ENCODE data around the gene SLC16A1. TPM values are rescaled to one million over a fixed set of nuclear protein-coding genes. Genes with fewer than 3 reads are reported as not detected.
A peak's percentile ranks its signal among the peaks of the same experiment; 100 is the strongest.

SLC16A1 gene
- total and polyA plus RNA-seq, 9 donors: 31.6 to 52.3 (median 41.0) TPM

GRCh38 chr1:112929979-112930378 lies 26.0 kb downstream of the SLC16A1 start:
- WGBS (ENCODE audit: insufficient coverage): 100% methylated on average over 1 of the region's 4 CpGs
- DNase-seq: no peak
- Histone ChIP-seq H3K27me3 (ENCODE audit: control insufficient read depth, insufficient read depth, low read length) (no peaks in the 10 kb centered on the region), H3K27ac (ENCODE audit: low read length) (no peak overlapping the region), H3K36me3 (ENCODE audit: control insufficient read depth, insufficient read depth, low read length) (peaks cover 8% of the 10 kb centered on the region), H3K4me3 (ENCODE audit: low read length) (no peak overlapping the region), H3K9me3 (replicated peaks; ENCODE audit: control insufficient read depth, low read depth, low read length) (no peaks in the 10 kb centered on the region), H3K4me1 (ENCODE audit: control insufficient read depth, insufficient read depth, low read length) (no peaks in the 10 kb centered on the region)

DNA sequence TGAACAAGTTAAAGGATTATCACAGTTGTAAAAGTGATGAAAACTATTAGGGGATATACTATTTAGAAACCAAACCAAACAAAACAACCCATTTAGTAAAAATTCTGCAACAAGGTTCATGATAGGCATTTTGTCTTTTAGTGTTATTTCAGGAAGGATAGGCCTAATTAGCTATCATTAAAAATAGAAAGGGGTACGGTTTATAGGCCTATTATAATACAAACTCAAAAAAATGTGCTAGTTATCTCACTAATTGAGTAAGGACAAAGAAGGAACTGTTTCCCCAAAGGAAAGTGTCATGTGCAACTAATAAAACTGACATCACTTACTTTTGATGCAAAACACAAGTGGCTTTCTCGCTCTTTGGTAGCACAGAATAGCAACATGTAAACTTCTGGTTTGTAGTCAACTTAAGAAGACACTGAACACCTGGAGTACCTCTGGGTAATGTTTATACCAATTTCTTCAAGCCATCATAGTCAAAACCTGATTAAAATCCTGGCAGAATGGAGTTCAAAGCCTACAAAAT lies 28.5 kb downstream of the SLC16A1 start:
- no peaks in the 10 kb centered on the region for H3K9me3 ChIP-seq (replicated peaks; ENCODE audit: control insufficient read depth, low read depth, low read length)
- H3K4me3 ChIP-seq (ENCODE audit: low read length): no peak overlapping the region
- H3K36me3 ChIP-seq (ENCODE audit: control insufficient read depth, insufficient read depth, low read length): peaks cover 20% of the 10 kb centered on the region
- no peak for DNase-seq
- H3K27ac ChIP-seq (ENCODE audit: low read length): no peak overlapping the region
- H3K4me1 ChIP-seq (ENCODE audit: control insufficient read depth, insufficient read depth, low read length): no peaks in the 10 kb centered on the region
- H3K27me3 ChIP-seq (ENCODE audit: control insufficient read depth, insufficient read depth, low read length): no peaks in the 10 kb centered on the region
- WGBS (ENCODE audit: insufficient coverage): no CpG with 5 or more reads among the region's 2 CpGs

DNA sequence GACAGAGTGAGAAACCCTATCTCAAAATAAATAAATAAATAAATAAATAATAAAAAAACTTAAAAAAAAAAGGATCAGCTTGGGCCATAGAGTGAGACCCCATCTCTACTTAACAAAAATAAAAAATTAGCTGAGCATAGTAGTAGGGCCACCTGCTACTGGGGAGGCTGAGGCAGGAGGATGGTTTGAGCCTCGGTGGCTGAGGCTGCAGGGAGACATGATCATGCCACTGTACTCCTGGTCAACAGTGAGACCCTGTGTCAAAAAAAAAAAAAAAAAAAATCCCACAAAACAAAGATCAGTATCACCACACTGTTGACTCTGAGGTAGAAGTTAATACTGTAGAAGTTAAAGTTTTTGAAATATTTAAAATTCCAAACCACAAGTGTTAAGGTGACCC lies 29.1 kb downstream of the SLC16A1 start:
- H3K4me3 ChIP-seq (ENCODE audit: low read length): no peak overlapping the region
- no peaks in the 10 kb centered on the region for H3K4me1 ChIP-seq (ENCODE audit: control insufficient read depth, insufficient read depth, low read length)
- no peaks in the 10 kb centered on the region for H3K9me3 ChIP-seq (replicated peaks; ENCODE audit: control insufficient read depth, low read depth, low read length)
- no peak for DNase-seq
- no peaks in the 10 kb centered on the region for H3K27me3 ChIP-seq (ENCODE audit: control insufficient read depth, insufficient read depth, low read length)
- no peak overlapping the region for H3K27ac ChIP-seq (ENCODE audit: low read length)
- H3K36me3 ChIP-seq (ENCODE audit: control insufficient read depth, insufficient read depth, low read length): peaks cover 20% of the 10 kb centered on the region
- WGBS (ENCODE audit: insufficient coverage): no CpG with 5 or more reads among the region's 1 CpG

DNA sequence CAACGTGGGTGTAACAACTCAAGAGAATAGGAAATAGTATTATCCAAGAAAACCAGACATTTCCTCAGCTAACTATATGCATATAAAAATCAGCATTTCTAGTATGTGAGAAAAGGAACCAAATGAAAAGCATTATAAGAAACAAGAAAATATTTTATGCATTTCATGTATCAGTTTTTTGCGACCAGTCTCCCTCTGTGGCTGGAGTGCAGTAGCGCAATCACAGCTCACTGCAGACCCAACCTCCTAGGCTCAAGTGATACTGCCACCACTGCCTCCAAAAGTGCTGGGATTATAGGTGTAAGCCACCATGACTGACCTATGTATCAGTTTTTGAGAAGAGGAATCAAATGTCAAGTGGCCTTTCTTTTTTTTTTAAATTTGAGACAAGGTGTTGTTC lies 31.0 kb downstream of the SLC16A1 start:
- H3K27ac ChIP-seq (ENCODE audit: low read length): no peak overlapping the region
- DNase-seq: no peak
- no peaks in the 10 kb centered on the region for H3K4me1 ChIP-seq (ENCODE audit: control insufficient read depth, insufficient read depth, low read length)
- H3K27me3 ChIP-seq (ENCODE audit: control insufficient read depth, insufficient read depth, low read length): no peaks in the 10 kb centered on the region
- H3K9me3 ChIP-seq (replicated peaks; ENCODE audit: control insufficient read depth, low read depth, low read length): no peaks in the 10 kb centered on the region
- no CpG with 5 or more reads among the region's 3 CpGs for WGBS (ENCODE audit: insufficient coverage)
- peaks cover 20% of the 10 kb centered on the region for H3K36me3 ChIP-seq (ENCODE audit: control insufficient read depth, insufficient read depth, low read length)
- H3K4me3 ChIP-seq (ENCODE audit: low read length): no peak overlapping the region

DNA sequence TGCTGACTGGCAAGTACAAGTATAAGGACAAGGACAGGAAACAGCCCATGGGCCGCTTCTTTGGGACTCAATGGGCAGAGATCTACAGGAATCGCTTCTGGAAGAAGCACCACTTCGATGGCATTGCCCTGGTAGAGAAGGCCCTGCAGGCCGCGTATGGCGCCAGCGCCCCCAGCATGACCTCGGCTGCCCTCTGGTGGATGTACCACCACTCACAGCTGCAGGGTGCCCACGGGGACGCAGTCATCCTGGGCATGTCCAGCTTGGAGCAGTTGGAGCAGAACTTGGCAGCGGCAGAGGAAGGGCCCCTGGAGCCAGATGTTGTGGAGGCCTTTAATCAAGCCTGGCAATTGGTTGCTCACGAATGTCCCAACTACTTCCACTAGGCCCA lies 32.0 kb downstream of the SLC16A1 start:
- H3K4me1 ChIP-seq (ENCODE audit: control insufficient read depth, insufficient read depth, low read length): no peaks in the 10 kb centered on the region
- DNase-seq: no peak
- no peaks in the 10 kb centered on the region for H3K27me3 ChIP-seq (ENCODE audit: control insufficient read depth, insufficient read depth, low read length)
- H3K9me3 ChIP-seq (replicated peaks; ENCODE audit: control insufficient read depth, low read depth, low read length): no peaks in the 10 kb centered on the region
- H3K36me3 ChIP-seq (ENCODE audit: control insufficient read depth, insufficient read depth, low read length): peaks cover 16% of the 10 kb centered on the region
- 97% methylated on average over 10 of the region's 12 CpGs for WGBS (ENCODE audit: insufficient coverage)
- no peak overlapping the region for H3K4me3 ChIP-seq (ENCODE audit: low read length)
- H3K27ac ChIP-seq (ENCODE audit: low read length): no peak overlapping the region

GRCh38 chr1:112923234-112923958 lies 32.6 kb downstream of the SLC16A1 start:
- Histone ChIP-seq H3K9me3 (replicated peaks; ENCODE audit: control insufficient read depth, low read depth, low read length) (no peaks in the 10 kb centered on the region), H3K4me3 (ENCODE audit: low read length) (no peak overlapping the region), H3K36me3 (ENCODE audit: control insufficient read depth, insufficient read depth, low read length) (peaks cover 14% of the 10 kb centered on the region), H3K4me1 (ENCODE audit: control insufficient read depth, insufficient read depth, low read length) (no peaks in the 10 kb centered on the region), H3K27me3 (ENCODE audit: control insufficient read depth, insufficient read depth, low read length) (no peaks in the 10 kb centered on the region), H3K27ac (ENCODE audit: low read length) (no peak overlapping the region)
- DNase-seq: no peak
- WGBS (ENCODE audit: insufficient coverage): 96% methylated on average over 24 of the region's 25 CpGs

GRCh38 chr1:112911506-112912220 lies 44.3 kb downstream of the SLC16A1 start:
- Histone ChIP-seq H3K4me1 (ENCODE audit: control insufficient read depth, insufficient read depth, low read length) (no peaks in the 10 kb centered on the region), H3K4me3 (ENCODE audit: low read length) (no peak overlapping the region), H3K36me3 (ENCODE audit: control insufficient read depth, insufficient read depth, low read length) (peaks cover 6% of the 10 kb centered on the region), H3K27me3 (ENCODE audit: control insufficient read depth, insufficient read depth, low read length) (no peaks in the 10 kb centered on the region), H3K27ac (ENCODE audit: low read length) (no peak overlapping the region), H3K9me3 (replicated peaks; ENCODE audit: control insufficient read depth, low read depth, low read length) (no peaks in the 10 kb centered on the region)
- no peak for DNase-seq
- 92% methylated on average over 2 of the region's 5 CpGs for WGBS (ENCODE audit: insufficient coverage)

DNA sequence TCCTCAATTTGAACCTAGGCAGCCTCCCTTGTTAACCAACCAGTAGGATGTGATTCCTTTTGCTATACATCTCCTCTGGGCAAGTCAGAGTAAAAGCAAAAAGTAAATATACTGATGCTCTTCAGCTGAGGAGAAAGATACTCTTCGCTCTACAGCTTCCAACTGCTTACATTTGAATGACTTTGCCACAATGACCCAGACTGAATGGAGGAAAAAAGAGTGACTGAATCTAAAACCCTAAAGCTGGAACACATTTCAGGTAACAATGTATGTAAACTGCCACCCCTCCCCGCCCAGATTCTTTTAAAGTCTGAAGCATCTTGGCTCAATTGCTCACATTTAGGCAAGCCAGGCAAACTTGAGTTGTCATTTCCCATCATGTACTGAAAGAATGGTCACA lies 46.1 kb downstream of the SLC16A1 start:
- no peak overlapping the region for H3K4me3 ChIP-seq (ENCODE audit: low read length)
- H3K36me3 ChIP-seq (ENCODE audit: control insufficient read depth, insufficient read depth, low read length): peaks cover 3% of the 10 kb centered on the region
- H3K4me1 ChIP-seq (ENCODE audit: control insufficient read depth, insufficient read depth, low read length): peaks cover 2% of the 10 kb centered on the region
- no peak for DNase-seq
- 100% methylated on average over 1 of the region's 2 CpGs for WGBS (ENCODE audit: insufficient coverage)
- no peak overlapping the region for H3K27ac ChIP-seq (ENCODE audit: low read length)
- no peaks in the 10 kb centered on the region for H3K9me3 ChIP-seq (replicated peaks; ENCODE audit: control insufficient read depth, low read depth, low read length)
- no peaks in the 10 kb centered on the region for H3K27me3 ChIP-seq (ENCODE audit: control insufficient read depth, insufficient read depth, low read length)

- Histone ChIP-seq H3K9me3 (replicated peaks; ENCODE audit: control insufficient read depth, low read depth, low read length) (no peaks in the 10 kb centered on the region), H3K27ac (ENCODE audit: low read length) (peak overlapping the region; percentile 11), H3K4me1 (ENCODE audit: control insufficient read depth, insufficient read depth, low read length) (peaks cover 2% of the 10 kb centered on the region), H3K27me3 (ENCODE audit: control insufficient read depth, insufficient read depth, low read length) (no peaks in the 10 kb centered on the region), H3K36me3 (ENCODE audit: control insufficient read depth, insufficient read depth, low read length) (no peaks in the 10 kb centered on the region), H3K4me3 (ENCODE audit: low read length) (no peak overlapping the region)
- peak; percentile 8 for DNase-seq
- WGBS (ENCODE audit: insufficient coverage): no CpG with 5 or more reads among the region's 2 CpGs
Measured at GRCh38 chr1:112906150-112906698, 49.8 kb downstream of the SLC16A1 start.

- Histone ChIP-seq H3K4me1 (ENCODE audit: control insufficient read depth, insufficient read depth, low read length) (peaks cover 2% of the 10 kb centered on the region), H3K27me3 (ENCODE audit: control insufficient read depth, insufficient read depth, low read length) (no peaks in the 10 kb centered on the region), H3K36me3 (ENCODE audit: control insufficient read depth, insufficient read depth, low read length) (no peaks in the 10 kb centered on the region), H3K9me3 (replicated peaks; ENCODE audit: control insufficient read depth, low read depth, low read length) (no peaks in the 10 kb centered on the region), H3K4me3 (ENCODE audit: low read length) (no peak overlapping the region), H3K27ac (ENCODE audit: low read length) (peak overlapping the region; percentile 15)
- 2% methylated on average over 4 of the region's 8 CpGs for WGBS (ENCODE audit: insufficient coverage)
- DNase-seq: peak; percentile 62
Measured at GRCh38 chr1:112905395-112906149, 50.4 kb downstream of the SLC16A1 start.
